Stimulated activated CD4-positive, alpha-beta T cell treated with anti-CD3 and anti-CD28 coated beads, Interleukin-1b, Interleukin-23, amount 100 ng/mL, for 1 hour (primary cell): ENCODE results near the gene TFRC.
A peak's percentile ranks its signal among the peaks of the same experiment; 100 is the strongest.
"Not testable (repeated sequence)": the region's sequence is repeated elsewhere in the genome, so short reads cannot be mapped to it uniquely, and the experiment has no call there.

Experiments
- DNase-seq, 2 donors: peaks; one replicate each; pipeline ENCODE4 v3.0.0-alpha.2; 2020; ENCODE audit warnings: low read depth in 2 of 2

Gene TFRC

GRCh38 chr3:196081002-196081833, 672 bp downstream of the TFRC start:
- peak in 1 of 2 donors; percentile 28 for DNase-seq

- not testable (repeated sequence) for DNase-seq
These were observed 1.6 kb downstream of the TFRC start for GRCh38 chr3:196080101-196080846.

GRCh38 chr3:196079682-196080081, 2.2 kb downstream of the TFRC start:
- DNase-seq: no peak

- DNase-seq: no peak
These were observed 6.9 kb downstream of the TFRC start for GRCh38 chr3:196075013-196075412.

DNA sequence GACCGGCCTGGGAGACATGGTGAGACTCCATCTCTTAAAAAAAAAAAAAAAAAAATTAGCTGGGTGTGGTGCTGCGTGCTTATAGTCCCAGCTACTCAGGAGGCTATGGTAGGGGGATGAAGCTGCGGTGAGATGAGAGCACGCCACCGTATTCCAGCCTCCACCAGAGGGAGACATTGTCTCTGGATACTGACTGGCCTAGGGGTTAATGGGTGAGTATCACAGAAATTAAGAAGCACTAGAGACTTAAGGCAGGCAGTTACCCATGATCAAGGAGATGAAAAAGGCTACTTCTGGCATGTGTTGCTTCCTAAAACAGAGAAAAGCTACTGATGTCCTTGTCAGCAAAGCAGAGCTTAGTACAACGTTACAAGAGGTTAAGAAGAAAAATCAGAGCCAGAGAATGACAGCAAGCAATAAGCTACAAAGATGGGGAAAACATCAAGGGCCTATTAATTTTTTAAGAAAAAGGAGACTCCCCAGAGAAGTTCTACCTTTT, 8.6 kb downstream of the TFRC start:
- peak; percentile 37 to 41 for DNase-seq

- no peak for DNase-seq
These were observed 9.6 kb downstream of the TFRC start for GRCh38 chr3:196072313-196072712.

DNA sequence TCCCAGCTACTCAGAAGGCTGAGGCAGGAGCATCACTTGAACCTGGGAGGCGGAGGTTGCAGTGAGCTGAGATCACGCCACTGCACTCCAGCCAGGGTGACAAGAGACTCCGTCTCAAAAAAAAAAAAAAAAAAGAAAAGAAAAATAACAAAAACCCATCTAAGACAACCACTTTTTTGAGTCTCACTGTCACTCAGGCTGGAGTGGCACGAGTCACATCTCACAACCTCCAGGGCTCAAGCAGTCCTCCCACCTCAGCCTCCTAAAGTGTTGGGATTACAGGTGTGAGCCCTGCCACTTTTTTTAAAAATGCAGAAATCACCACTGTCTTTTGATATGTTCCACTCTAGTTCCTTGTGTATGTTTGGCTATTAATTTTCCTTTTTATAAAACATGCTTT, 13.1 kb downstream of the TFRC start:
- DNase-seq: not testable (repeated sequence)

DNA sequence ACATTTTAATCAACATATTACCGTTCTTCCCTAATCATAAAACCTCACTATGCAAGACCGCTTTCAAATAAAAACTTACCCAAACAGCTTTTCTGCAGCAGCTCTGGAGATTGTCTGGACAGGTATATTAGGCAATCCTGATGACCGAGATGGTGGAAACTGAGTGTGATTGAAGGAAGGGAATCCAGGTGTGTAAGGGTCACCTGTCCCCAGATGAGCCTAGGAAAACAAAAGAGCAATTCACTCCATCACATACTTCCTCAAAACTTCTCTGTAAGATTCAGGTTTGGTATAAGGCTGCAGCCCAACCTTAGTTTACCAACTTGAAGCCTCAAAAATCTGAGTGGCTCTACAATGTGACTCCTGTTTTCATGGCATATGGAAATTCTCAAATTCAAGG, 14.5 kb downstream of the TFRC start:
- DNase-seq: no peak

GRCh38 chr3:196063971-196064370, 17.9 kb downstream of the TFRC start:
- no peak for DNase-seq

GRCh38 chr3:196063456-196063855, 18.4 kb downstream of the TFRC start:
- DNase-seq: no peak

DNA sequence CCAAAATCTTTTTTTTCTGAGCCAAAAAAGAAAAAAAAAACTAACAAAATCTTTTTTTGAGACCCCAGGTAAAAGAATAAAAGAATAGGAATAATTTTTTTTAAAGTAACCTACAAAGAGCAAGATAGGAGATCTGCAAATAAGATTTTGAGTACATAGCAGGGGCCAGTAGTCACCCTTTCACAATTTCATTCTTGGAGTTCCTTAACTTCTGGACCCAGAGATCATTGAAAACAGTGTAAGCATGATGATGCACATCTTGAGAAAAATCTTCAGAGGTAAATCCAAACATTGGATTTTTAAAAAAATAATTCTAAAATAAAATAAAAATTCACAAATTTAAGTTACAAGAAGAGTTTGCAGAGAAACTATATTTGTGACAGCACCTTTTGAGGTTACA, 18.8 kb downstream of the TFRC start:
- no peak for DNase-seq

GRCh38 chr3:196060834-196061233, 21.1 kb downstream of the TFRC start:
- no peak for DNase-seq

DNA sequence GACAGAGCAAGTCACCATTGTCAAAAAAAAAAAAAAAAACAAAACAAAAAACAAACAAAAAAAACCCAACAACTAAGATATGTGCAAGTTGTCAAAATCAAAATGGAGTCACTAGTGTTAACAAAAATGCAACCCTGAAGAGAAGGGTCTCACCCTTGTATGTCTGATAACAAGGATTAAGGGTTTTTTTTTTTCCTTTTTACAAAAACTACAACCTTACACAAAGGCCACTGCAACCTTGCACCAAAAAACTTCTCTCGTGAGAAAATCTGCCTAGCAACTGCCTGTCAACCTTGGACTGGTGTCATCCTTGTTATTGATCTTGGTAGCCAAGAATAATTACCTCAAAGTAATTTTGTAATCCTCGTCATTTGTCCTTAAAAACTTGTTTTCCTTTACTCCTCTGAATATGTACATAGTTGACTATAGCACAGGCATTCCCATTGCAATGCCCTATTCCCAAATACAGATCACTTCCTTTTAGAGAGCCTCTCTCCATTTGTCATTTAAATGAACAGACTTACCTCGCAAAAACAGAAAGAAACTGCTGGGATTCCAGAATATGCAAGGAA, 24.0 kb downstream of the TFRC start:
- no peak for DNase-seq

DNA sequence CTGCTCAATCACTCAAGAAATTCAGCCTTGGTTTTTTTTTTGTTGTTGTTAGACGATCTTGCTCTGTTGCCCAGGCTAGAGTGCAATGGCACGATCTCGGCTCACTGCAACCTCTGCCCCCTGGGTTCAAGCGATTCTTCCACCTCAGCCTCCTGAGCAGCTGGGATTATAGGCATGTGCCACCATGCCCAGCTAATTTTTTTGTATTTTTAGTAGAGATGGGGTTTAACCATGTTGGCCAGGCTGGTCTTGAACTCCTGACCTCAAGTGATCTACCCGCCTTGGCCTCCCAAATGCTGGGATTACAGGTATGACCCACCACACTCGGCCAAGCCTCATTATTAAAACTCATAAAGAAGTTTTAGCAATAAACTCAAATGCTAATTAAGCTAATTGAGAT, 25.5 kb downstream of the TFRC start:
- DNase-seq: not testable (repeated sequence)

DNA sequence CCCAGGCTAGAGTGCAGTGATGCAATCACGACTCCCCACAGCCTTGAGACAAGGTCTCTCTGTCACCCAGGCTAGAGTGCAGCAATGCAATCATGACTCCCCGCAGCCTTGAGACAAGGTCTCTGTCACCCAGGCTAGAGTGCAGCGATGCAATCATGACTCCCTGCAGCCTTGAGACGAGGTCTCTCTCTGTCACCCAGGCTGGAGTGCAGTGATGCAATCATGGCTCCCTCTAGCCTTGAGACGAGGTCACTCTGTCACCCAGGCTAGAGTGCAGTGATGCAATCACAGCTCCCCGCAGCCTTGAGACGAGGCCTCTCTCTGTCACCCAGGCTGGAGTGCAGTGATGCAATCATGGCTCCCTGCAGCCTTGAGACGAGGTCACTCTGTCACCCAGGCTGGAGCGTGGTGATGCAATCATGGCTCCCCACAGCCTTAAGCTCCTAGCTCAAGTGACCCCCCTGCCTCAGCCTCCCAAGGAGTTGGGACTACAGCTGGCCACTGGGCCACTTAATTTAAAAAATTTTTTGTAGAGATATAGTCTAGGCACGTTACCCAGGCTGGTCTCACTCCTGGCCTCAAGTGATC, 26.1 kb downstream of the TFRC start:
- DNase-seq: no peak

GRCh38 chr3:196055240-196055639, 26.6 kb downstream of the TFRC start:
- no peak for DNase-seq

DNA sequence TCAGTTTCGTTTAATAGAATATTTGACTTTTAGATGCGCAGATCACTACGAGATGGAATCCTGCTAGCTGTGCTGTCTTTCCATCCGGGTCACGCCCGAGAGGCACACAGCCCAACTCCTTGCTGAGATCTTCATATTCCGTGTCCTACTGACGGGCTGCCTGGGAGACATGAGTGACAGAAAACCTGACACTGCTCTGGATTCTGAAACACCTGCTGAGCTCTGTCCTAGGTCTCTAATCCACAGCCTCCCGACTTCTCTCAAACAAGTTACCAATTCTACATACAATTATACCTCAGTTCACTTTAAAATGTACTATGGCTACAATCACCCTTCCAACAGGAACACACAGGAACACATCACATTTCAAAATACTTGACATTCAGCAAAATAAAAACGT, 27.2 kb downstream of the TFRC start:
- no peak for DNase-seq

GRCh38 chr3:196053487-196053886, 28.4 kb downstream of the TFRC start:
- no peak for DNase-seq

- no peak for DNase-seq
These were observed 30.4 kb downstream of the TFRC start for GRCh38 chr3:196051282-196052076.

GRCh38 chr3:196050597-196050996, 31.3 kb downstream of the TFRC start:
- no peak for DNase-seq

DNA sequence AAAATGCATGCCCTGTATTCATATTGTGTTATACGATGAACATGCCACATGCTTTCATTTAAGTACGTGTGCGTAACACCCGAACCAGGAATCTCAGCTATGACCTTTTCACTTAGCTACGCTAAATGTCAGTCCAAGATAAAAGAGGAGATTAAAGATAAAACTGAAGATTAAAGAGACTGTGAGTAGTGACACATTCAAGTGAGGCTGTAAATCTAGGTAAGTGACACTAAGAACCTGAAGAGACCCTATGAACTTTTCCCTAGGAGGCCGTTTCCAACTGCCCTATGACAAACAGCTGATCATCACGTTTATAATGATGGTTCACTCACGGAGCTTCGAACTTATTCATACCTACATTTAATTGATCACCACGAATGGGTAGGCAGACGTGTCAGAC, 32.2 kb downstream of the TFRC start:
- DNase-seq: no peak
